Subcutaneous adipose tissue (tissue), 4 donors: Measurements from ENCODE around the gene RRP9. TPM values are rescaled to one million over a fixed set of nuclear protein-coding genes. Genes with fewer than 3 reads are reported as not detected.

Source experiments
- CTCF ChIP-seq: fragments of 450-650 bp; IDR thresholded peaks from one replicate; pipeline ENCODE4 v1.5.1; 2016; ENCODE audit warnings: low read depth, mild to moderate bottlenecking, control low read depth, antibody characterized with exemption, moderate library complexity
- total RNA-seq, 4 donors: library from RNA; depleted of rRNA; stranded (reverse); fragments of >200 nt; gene quantifications; one replicate each; pipeline ENCODE4 v1.1.0, GENCODE V29; 2016

The RRP9 gene
- total RNA-seq, 4 donors from 2014 or later = 8.1 to 18.1 (median 11.5) TPM

- TF ChIP-seq CTCF = no peak
Measured at GRCh38 chr3:51938780-51939425, 2.8 kb downstream of the RRP9 start.

GRCh38 chr3:51937611-51938450 lies 3.9 kb downstream of the RRP9 start:
- no peak for TF ChIP-seq CTCF

DNA sequence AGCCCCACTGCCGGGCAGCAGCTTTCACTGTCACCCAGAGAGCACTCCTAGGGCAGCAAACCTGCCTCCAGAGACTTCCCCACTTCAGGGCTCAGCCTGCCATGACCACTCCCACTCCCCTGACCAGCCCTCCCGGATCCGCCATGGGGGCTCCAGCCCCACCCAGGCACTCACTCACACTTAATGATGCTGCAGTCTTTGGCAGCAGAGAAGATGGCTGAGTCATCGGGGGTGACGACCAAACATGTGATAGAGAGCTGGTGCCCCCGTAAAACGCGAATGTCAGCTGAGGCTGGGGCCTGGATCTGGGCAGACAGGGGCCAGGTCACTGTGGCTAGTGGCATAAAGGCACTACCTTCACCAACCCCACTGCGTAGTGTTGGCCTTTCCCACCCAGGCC lies 4.7 kb downstream of the RRP9 start:
- no peak for TF ChIP-seq CTCF

DNA sequence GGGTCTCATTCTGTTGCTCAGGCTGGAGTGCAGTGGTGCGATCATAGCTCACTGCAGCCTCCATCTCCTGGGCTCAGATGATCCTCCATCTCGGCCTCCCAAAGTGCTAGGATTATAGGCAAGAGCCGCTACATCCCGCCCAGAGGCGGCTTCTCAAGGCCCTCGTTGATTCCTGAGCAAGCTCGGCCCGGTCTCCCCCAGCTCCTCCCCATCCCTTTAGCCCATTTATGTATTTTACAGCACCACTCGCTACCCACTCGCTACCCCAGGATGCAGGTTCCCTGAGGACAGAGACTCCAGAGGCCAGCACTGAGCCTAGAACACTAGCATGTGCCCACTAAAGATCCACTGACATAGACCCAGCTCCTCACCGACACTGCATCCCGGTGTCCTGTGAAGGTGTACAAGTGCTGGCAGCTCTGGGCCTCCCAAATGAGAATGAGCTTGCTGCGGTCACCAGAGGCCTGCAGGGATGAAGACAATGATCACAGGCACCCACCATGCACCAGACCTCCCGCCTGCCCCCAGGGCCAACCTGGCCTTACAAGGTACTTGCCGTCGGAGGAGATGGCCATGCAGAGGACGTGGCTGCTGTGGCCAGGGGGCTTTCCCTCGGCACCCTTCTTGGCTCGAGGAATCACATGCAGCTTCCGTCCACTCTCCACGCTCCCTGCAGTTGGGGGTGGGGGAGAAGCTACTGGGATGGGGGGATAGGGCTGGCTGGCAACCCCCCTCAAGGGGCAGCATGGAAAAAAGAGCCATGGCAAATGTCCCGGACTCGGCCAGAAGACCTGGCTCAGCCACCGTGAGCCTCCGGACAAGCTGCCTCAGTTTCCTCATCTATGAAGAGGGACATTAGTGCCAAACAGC lies 5.6 kb downstream of the RRP9 start:
- TF ChIP-seq CTCF = no peak

DNA sequence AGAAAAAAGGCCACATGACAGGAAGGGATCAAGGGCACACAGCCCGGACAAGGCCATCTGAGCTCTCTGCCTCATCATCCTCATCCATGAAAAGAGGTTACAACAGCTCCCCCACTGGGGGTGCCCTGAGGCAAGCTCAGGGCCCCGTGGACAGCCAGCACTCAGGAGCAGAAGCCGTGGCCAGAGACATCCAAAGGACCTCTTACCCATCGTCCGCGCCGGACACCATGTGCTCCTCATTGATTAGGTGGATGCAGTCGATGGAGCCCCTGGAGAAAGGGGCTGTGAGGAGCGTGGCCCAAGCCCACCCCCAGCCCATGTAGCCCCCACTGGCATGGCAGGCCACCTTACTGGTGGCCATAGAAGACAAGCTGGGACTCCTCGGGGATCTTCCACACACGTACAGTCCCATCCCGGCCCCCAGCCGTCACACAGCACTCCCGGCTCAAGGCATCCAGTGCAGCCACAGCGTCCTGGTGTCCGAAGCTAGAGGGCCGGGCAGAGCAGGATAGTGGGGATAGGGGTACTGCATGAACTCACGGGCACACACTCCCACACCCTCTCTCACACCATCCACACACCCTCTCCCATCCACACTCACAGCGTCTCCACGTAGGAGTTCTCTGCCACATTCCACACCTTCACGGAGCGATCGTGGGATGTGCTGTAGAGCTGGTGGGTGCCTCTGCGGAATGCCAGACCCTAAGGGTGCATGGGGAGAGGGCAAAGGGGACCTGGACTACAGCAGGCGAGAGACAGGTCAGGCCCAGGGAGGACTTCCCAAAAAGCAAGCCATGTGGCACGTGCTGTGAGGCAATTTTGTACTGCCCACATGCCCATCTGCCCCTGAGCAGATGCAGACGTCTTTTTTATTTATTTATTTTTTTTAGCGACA lies 6.5 kb downstream of the RRP9 start:
- no peak for TF ChIP-seq CTCF

DNA sequence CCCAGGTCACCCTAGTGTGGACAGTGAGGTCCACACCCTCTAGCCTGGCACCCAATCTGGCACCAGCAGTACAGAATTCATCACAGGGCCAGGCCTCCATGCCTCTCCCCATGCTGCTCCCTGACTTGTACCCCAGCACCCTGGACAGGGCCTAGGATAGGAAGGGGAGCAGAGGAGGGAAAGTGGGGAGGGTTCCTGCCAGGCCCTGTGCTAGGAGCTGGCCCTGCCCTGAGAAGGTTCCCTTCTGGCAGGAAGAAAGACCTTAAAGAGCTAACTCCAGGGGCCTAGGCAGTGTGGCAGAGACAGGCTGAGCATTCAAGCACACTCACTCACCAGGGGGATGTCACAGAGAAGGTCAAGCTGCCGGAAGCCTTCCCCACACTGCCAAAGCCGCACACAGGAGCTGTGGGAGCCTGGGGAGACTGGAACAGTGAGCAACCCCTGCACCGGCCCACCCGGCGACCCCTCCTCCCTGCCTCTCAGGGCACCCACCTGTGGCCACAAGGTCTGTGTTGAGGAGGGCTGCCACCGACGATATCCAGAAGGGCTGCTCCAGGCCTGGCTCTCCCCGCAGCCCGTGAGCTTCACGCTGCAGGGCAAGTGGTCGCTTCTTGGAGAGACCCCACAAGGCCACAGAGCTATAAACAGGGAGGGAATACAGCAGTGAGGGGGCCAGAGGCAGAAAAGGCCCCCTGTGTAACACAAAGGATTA lies 7.4 kb downstream of the RRP9 start:
- no peak for TF ChIP-seq CTCF
